GM18873 (cell line): ENCODE data around the gene PTX4.

Experiments
- ATAC-seq: cut with Tn5 transposase; IDR thresholded peaks from one replicate; pipeline ENCODE4 v1.9.1; 2021; ENCODE audit warnings: mild to moderate bottlenecking, moderate library complexity, moderate number of reproducible peaks; ENCODE audit not compliant: unreplicated experiment, low FRiP score

Gene PTX4

GRCh38 chr16:1464894-1465566 is 23.7 kb downstream of the PTX4 start:
- ATAC-seq, result no peak

GRCh38 chr16:1464196-1464893 is 24.4 kb downstream of the PTX4 start:
- ATAC-seq, result no peak

- ATAC-seq, result no peak
These were observed 27.6 kb downstream of the PTX4 start for GRCh38 chr16:1461146-1461545.

- ATAC-seq, result no peak
These were observed 28.1 kb downstream of the PTX4 start for GRCh38 chr16:1460602-1461138.

- no peak for ATAC-seq
These were observed 28.8 kb downstream of the PTX4 start for GRCh38 chr16:1459967-1460366.

GRCh38 chr16:1458977-1459341 is 29.8 kb downstream of the PTX4 start:
- ATAC-seq, result no peak

- no peak for ATAC-seq
These were observed 30.3 kb downstream of the PTX4 start for GRCh38 chr16:1458336-1458976.

GRCh38 chr16:1457489-1458245 is 31.1 kb downstream of the PTX4 start:
- ATAC-seq, result no peak

- ATAC-seq, result no peak
These were observed 31.8 kb downstream of the PTX4 start for GRCh38 chr16:1456951-1457350.

GRCh38 chr16:1455190-1456171 is 33.3 kb downstream of the PTX4 start:
- no peak for ATAC-seq

GRCh38 chr16:1454561-1454960 is 34.2 kb downstream of the PTX4 start:
- ATAC-seq, result no peak

GRCh38 chr16:1453316-1453715 is 35.4 kb downstream of the PTX4 start:
- ATAC-seq, result no peak

GRCh38 chr16:1452530-1452929 is 36.2 kb downstream of the PTX4 start:
- ATAC-seq, result no peak

- no peak for ATAC-seq
These were observed 36.9 kb downstream of the PTX4 start for GRCh38 chr16:1451702-1452392.

- ATAC-seq, result no peak
These were observed 37.9 kb downstream of the PTX4 start for GRCh38 chr16:1450841-1451240.

GRCh38 chr16:1450218-1450617 is 38.5 kb downstream of the PTX4 start:
- ATAC-seq, result no peak

GRCh38 chr16:1449201-1449788 is 39.4 kb downstream of the PTX4 start:
- ATAC-seq, result no peak

- ATAC-seq, result no peak
These were observed 40.1 kb downstream of the PTX4 start for GRCh38 chr16:1448536-1449116.
